HEK293 (cell line): ENCODE results near the gene PPP2R3A.

Experiments
- CTCF ChIA-PET: fragments of 350-600 bp; formaldehyde crosslinking; extraction: SDS; loops from one replicate; lab custom pipeline; 2021; ENCODE audit warnings: antibody characterized with exemption; lab: Yijun Ruan, JAX
- POLR2A ChIA-PET: fragments of 300-600 bp; formaldehyde crosslinking; extraction: SDS; loops from one replicate; lab custom pipeline; 2020; ENCODE audit warnings: antibody characterized with exemption, inconsistent platforms; lab: Yijun Ruan, JAX
- H3K27ac ChIP-seq: fragments of 200-500 bp; sonication (Bioruptor generic); 2 replicates; pipeline ENCODE4 v1.5.1; 2014; ENCODE audit warnings: low read depth, low read length, control low read depth, inconsistent platforms; ENCODE audit errors: extremely low read depth
- H3K36me3 ChIP-seq, 2 experiments: fragments of 200-500 bp in 1 of 2; sonication (Bioruptor generic) in 1 of 2; 1 replicate in 1 of 2; 2 replicates in 1 of 2; pipeline ENCODE4 v1.5.1; 2014 to 2017; ENCODE audit warnings: inconsistent platforms in 2 of 2, low read length in 2 of 2; ENCODE audit not compliant: control insufficient read depth in 2 of 2, insufficient read depth in 1 of 2
- H3K4me1 ChIP-seq: fragments of 200-500 bp; sonication (Bioruptor generic); 2 replicates; pipeline ENCODE4 v1.5.1; 2014; ENCODE audit warnings: mild to moderate bottlenecking, low read length, inconsistent platforms; ENCODE audit not compliant: control insufficient read depth, insufficient read depth
- H3K4me3 ChIP-seq: 2 replicates; pipeline ENCODE4 v1.5.1; 2011; ENCODE audit warnings: low read depth, mild to moderate bottlenecking, control low read depth, low read length, moderate library complexity
- H3K9me3 ChIP-seq: fragments of 200-500 bp; sonication (Bioruptor generic); 2 replicates; pipeline ENCODE4 v1.5.1; 2014; ENCODE audit warnings: low read depth, low read length, inconsistent platforms; ENCODE audit not compliant: control insufficient read depth, insufficient read depth
- HOXC10 ChIP-seq: sonication (generic); formaldehyde crosslinking; IDR thresholded peaks from 2 replicates; pipeline ENCODE4 v1.8.1; 2023; ENCODE audit warnings: mild to moderate bottlenecking, missing genetic modification reagents
- MEIS1 ChIP-seq: sonication (generic); formaldehyde crosslinking; IDR thresholded peaks from 2 replicates; pipeline ENCODE4 v1.8.1; 2022; ENCODE audit warnings: missing genetic modification reagents, mild to moderate bottlenecking, borderline replicate concordance
- MZF1 ChIP-seq: fragments of 450-650 bp; formaldehyde crosslinking; IDR thresholded peaks from 2 replicates; pipeline ENCODE4 v1.5.1; 2017; ENCODE audit warnings: missing biosample characterization, missing genetic modification characterization, borderline replicate concordance
- REPIN1 ChIP-seq: fragments of 450-650 bp; formaldehyde crosslinking; IDR thresholded peaks from 2 replicates; pipeline ENCODE4 v1.5.1; 2017; ENCODE audit warnings: missing biosample characterization, missing genetic modification characterization, low read depth
- ZIC2 ChIP-seq: fragments of 450-650 bp; formaldehyde crosslinking; IDR thresholded peaks from 2 replicates; pipeline ENCODE4 v1.5.1; 2016; ENCODE audit warnings: missing biosample characterization, missing genetic modification characterization
- ZNF133 ChIP-seq: fragments of 450-650 bp; formaldehyde crosslinking; IDR thresholded peaks from 2 replicates; pipeline ENCODE4 v1.5.1; 2016; ENCODE audit warnings: missing biosample characterization, missing genetic modification characterization
- ZNF16 ChIP-seq: fragments of 450-650 bp; formaldehyde crosslinking; IDR thresholded peaks from 2 replicates; pipeline ENCODE4 v1.5.1; 2016; ENCODE audit warnings: low read depth, missing biosample characterization, missing genetic modification characterization
- ZNF174 ChIP-seq: fragments of 450-650 bp; formaldehyde crosslinking; IDR thresholded peaks from 2 replicates; pipeline ENCODE4 v1.5.0; 2017; ENCODE audit warnings: missing biosample characterization, mild to moderate bottlenecking, missing genetic modification characterization
- ZNF266 ChIP-seq: fragments of 450-650 bp; formaldehyde crosslinking; IDR thresholded peaks from 2 replicates; pipeline ENCODE4 v1.5.1; 2016; ENCODE audit warnings: missing biosample characterization, missing genetic modification characterization, low read depth
- ZNF311 ChIP-seq: fragments of 450-650 bp; formaldehyde crosslinking; IDR thresholded peaks from 2 replicates; pipeline ENCODE4 v1.5.1; 2017; ENCODE audit warnings: missing biosample characterization, missing genetic modification characterization, borderline replicate concordance
- ZNF394 ChIP-seq: fragments of 450-650 bp; formaldehyde crosslinking; IDR thresholded peaks from 2 replicates; pipeline ENCODE4 v1.5.1; 2016; ENCODE audit warnings: missing biosample characterization, missing genetic modification characterization, mild to moderate bottlenecking, moderate library complexity, borderline replicate concordance
- ZNF48 ChIP-seq: fragments of 450-650 bp; formaldehyde crosslinking; IDR thresholded peaks from 2 replicates; pipeline ENCODE4 v1.5.1; 2016; ENCODE audit warnings: missing biosample characterization, missing genetic modification characterization
- ZNF596 ChIP-seq: fragments of 450-650 bp; IDR thresholded peaks from 2 replicates; pipeline ENCODE4 v1.5.0; 2018; ENCODE audit warnings: missing biosample characterization, mild to moderate bottlenecking, missing genetic modification characterization, moderate library complexity
- ZNF610 ChIP-seq: fragments of 450-650 bp; formaldehyde crosslinking; IDR thresholded peaks from 2 replicates; pipeline ENCODE4 v1.5.1; 2016; ENCODE audit warnings: missing biosample characterization, missing genetic modification characterization, borderline replicate concordance
- ZNF621 ChIP-seq: fragments of 450-650 bp; formaldehyde crosslinking; IDR thresholded peaks from 2 replicates; pipeline ENCODE4 v1.5.1; 2017; ENCODE audit warnings: missing biosample characterization, missing genetic modification characterization
- ZNF624 ChIP-seq: fragments of 450-650 bp; formaldehyde crosslinking; IDR thresholded peaks from 2 replicates; pipeline ENCODE4 v1.5.1; 2017; ENCODE audit warnings: missing biosample characterization, missing genetic modification characterization
- ZNF670 ChIP-seq: fragments of 450-650 bp; formaldehyde crosslinking; IDR thresholded peaks from 2 replicates; pipeline ENCODE4 v1.5.1; 2016; ENCODE audit warnings: missing biosample characterization, missing genetic modification characterization, low read depth
- ZNF707 ChIP-seq: fragments of 450-650 bp; formaldehyde crosslinking; IDR thresholded peaks from 2 replicates; pipeline ENCODE4 v1.5.1; 2016; ENCODE audit warnings: missing biosample characterization, missing genetic modification characterization
- ZNF747 ChIP-seq: fragments of 450-650 bp; formaldehyde crosslinking; IDR thresholded peaks from 2 replicates; pipeline ENCODE4 v1.5.1; 2016; ENCODE audit warnings: missing biosample characterization, missing genetic modification characterization
- ZNF785 ChIP-seq: fragments of 450-650 bp; formaldehyde crosslinking; IDR thresholded peaks from 2 replicates; pipeline ENCODE4 v1.5.1; 2016; ENCODE audit warnings: missing biosample characterization, missing genetic modification characterization
- TF ChIP-seq, protein P1 (sequence below): sonication (generic); formaldehyde crosslinking; IDR thresholded peaks from 2 replicates; pipeline ENCODE4 v1.8.1; 2022; ENCODE audit warnings: mild to moderate bottlenecking, moderate library complexity, missing genetic modification reagents
- TF ChIP-seq, protein P2 (sequence below): fragments of 450-650 bp; formaldehyde crosslinking; IDR thresholded peaks from 2 replicates; pipeline ENCODE4 v1.5.1; 2016; ENCODE audit warnings: missing biosample characterization, missing genetic modification characterization
- TF ChIP-seq, protein P3 (sequence below): fragments of 450-650 bp; formaldehyde crosslinking; IDR thresholded peaks from 2 replicates; pipeline ENCODE4 v1.5.1; 2017; ENCODE audit warnings: missing biosample characterization, missing genetic modification characterization
- TF ChIP-seq, protein P4 (sequence below): fragments of 450-650 bp; formaldehyde crosslinking; IDR thresholded peaks from 2 replicates; pipeline ENCODE4 v1.5.1; 2016; ENCODE audit warnings: missing biosample characterization, missing genetic modification characterization
- TF ChIP-seq, protein P5 (sequence below): fragments of 450-650 bp; formaldehyde crosslinking; IDR thresholded peaks from 2 replicates; pipeline ENCODE4 v1.5.1; 2016; ENCODE audit warnings: missing biosample characterization, missing genetic modification characterization
- TF ChIP-seq, protein P6 (sequence below): fragments of 450-650 bp; formaldehyde crosslinking; IDR thresholded peaks from 2 replicates; pipeline ENCODE4 v1.5.1; 2017; ENCODE audit warnings: missing biosample characterization, missing genetic modification characterization

The PPP2R3A gene

DNA sequence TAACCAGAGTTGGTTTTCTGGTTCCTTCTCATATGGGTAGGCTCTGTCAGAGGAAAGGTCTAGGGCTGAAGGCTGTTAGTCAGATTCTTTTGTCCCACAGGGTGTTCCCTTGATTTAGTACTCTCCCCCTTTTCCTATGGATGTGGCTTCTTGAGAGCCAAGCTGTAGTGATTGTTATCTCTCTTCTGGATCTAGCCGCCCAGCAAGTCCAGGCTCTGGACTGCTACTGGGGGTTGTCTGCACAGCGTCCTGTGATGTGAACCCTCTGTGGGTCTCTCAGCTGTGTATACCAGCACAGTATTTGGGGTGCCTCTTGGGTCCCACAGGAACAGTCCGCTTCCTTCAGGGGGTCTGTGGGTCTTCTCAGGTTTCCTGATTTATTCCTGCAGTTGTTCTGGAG lies 70.8 kb downstream of the PPP2R3A start:
- ChIA-PET CTCF (interaction anchor here (0.6 to 0.9 kb wide), 2 partner anchors 8 to 118 kb away, joined by 3 read pairs; no protein-coding TSS in a partner anchor), POLR2A (no interaction called here)
- Histone ChIP-seq H3K4me3 (no peak overlapping the region), H3K4me1 (no peaks in the 10 kb centered on the region), H3K27ac (no peak overlapping the region), H3K36me3 (no peaks in the 10 kb centered on the region), H3K9me3 (no peaks in the 10 kb centered on the region)
- TF ChIP-seq MZF1 (no peak), ZNF747 (tag by site-specific recombination) (no peak), MEIS1 (no peak), ZNF624 (tag by site-specific recombination) (no peak), ZNF174 (no peak), ZNF785 (tag by site-specific recombination) (no peak)

DNA sequence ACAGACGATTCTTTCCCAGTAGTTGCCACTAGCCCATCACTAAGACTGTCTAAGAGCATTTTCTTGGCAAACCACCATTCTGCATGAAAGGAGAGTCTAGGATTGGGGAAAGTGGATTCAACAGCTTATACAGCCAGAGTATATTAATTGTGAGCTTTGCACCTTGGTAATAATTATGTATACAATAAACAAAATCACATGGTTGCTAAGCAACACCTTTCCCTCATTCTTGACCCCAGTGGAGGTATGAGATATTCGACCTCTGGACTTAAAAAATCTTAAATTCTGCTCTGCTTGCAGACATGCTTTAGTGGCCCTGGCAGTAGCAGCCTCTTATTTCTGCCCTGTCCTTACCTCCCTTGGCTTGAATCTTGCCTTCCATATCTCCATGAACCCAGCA lies 73.1 kb downstream of the PPP2R3A start:
- CTCF ChIA-PET = no interaction called here
- POLR2A ChIA-PET = no interaction called here
- Histone ChIP-seq H3K4me3 (no peak overlapping the region), H3K27ac (no peak overlapping the region), H3K36me3 (no peaks in the 10 kb centered on the region), H3K9me3 (no peaks in the 10 kb centered on the region), H3K4me1 (no peaks in the 10 kb centered on the region)
- TF ChIP-seq ZNF596 = no peak
- TF ChIP-seq, protein P1, sequence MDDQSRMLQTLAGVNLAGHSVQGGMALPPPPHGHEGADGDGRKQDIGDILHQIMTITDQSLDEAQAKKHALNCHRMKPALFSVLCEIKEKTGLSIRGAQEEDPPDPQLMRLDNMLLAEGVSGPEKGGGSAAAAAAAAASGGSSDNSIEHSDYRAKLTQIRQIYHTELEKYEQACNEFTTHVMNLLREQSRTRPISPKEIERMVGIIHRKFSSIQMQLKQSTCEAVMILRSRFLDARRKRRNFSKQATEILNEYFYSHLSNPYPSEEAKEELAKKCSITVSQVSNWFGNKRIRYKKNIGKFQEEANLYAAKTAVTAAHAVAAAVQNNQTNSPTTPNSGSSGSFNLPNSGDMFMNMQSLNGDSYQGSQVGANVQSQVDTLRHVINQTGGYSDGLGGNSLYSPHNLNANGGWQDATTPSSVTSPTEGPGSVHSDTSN (CRISPR knock-in tag) = no peak
- no peak for TF ChIP-seq ZNF133 (tag by site-specific recombination)
- no peak for TF ChIP-seq ZNF610 (tag by site-specific recombination)
- TF ChIP-seq, protein P2, sequence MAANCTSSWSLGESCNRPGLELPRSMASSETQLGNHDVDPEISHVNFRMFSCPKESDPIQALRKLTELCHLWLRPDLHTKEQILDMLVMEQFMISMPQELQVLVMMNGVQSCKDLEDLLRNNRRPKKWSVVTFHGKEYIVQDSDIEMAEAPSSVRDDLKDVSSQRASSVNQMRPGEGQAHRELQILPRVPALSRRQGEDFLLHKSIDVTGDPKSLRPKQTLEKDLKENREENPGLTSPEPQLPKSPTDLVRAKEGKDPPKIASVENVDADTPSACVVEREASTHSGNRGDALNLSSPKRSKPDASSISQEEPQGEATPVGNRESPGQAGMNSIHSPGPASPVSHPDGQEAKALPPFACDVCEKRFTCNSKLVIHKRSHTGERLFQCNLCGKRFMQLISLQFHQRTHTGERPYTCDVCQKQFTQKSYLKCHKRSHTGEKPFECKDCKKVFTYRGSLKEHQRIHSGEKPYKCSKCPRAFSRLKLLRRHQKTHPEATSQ (tag by site-specific recombination) = no peak
- no peak for TF ChIP-seq ZNF48 (tag by site-specific recombination)
- TF ChIP-seq ZNF394 = no peak
- no peak for TF ChIP-seq HOXC10 (CRISPR knock-in tag)
- TF ChIP-seq, protein P3, sequence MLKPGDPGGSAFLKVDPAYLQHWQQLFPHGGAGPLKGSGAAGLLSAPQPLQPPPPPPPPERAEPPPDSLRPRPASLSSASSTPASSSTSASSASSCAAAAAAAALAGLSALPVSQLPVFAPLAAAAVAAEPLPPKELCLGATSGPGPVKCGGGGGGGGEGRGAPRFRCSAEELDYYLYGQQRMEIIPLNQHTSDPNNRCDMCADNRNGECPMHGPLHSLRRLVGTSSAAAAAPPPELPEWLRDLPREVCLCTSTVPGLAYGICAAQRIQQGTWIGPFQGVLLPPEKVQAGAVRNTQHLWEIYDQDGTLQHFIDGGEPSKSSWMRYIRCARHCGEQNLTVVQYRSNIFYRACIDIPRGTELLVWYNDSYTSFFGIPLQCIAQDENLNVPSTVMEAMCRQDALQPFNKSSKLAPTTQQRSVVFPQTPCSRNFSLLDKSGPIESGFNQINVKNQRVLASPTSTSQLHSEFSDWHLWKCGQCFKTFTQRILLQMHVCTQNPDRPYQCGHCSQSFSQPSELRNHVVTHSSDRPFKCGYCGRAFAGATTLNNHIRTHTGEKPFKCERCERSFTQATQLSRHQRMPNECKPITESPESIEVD (tag by site-specific recombination) = no peak
- TF ChIP-seq, protein P4, sequence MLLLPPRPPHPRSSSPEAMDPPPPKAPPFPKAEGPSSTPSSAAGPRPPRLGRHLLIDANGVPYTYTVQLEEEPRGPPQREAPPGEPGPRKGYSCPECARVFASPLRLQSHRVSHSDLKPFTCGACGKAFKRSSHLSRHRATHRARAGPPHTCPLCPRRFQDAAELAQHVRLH (tag by site-specific recombination) = no peak
- TF ChIP-seq ZNF16 (tag by site-specific recombination) = no peak
- TF ChIP-seq ZNF311 (tag by site-specific recombination) = no peak
- TF ChIP-seq ZNF621 (tag by site-specific recombination) = no peak
- TF ChIP-seq ZNF266 (tag by site-specific recombination) = no peak
- TF ChIP-seq, protein P5, sequence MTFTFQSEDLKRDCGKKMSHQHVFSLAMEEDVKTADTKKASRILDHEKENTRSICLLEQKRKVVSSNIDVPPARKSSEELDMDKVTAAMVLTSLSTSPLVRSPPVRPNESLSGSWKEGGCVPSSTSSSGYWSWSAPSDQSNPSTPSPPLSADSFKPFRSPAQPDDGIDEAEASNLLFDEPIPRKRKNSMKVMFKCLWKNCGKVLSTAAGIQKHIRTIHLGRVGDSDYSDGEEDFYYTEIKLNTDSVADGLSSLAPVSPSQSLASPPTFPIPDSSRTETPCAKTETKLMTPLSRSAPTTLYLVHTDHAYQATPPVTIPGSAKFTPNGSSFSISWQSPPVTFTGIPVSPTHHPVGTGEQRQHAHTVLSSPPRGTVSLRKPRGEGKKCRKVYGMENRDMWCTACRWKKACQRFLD (tag by site-specific recombination) = no peak
- no peak for TF ChIP-seq ZNF670 (tag by site-specific recombination)
- TF ChIP-seq ZNF707 = no peak
- no peak for TF ChIP-seq REPIN1 (tag by site-specific recombination)
- TF ChIP-seq ZIC2 (tag by site-specific recombination) = no peak
- TF ChIP-seq, protein P6, sequence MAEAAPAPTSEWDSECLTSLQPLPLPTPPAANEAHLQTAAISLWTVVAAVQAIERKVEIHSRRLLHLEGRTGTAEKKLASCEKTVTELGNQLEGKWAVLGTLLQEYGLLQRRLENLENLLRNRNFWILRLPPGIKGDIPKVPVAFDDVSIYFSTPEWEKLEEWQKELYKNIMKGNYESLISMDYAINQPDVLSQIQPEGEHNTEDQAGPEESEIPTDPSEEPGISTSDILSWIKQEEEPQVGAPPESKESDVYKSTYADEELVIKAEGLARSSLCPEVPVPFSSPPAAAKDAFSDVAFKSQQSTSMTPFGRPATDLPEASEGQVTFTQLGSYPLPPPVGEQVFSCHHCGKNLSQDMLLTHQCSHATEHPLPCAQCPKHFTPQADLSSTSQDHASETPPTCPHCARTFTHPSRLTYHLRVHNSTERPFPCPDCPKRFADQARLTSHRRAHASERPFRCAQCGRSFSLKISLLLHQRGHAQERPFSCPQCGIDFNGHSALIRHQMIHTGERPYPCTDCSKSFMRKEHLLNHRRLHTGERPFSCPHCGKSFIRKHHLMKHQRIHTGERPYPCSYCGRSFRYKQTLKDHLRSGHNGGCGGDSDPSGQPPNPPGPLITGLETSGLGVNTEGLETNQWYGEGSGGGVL = no peak
